Activated naive CD4-positive, alpha-beta T cell treated with anti-CD3 and anti-CD28 coated beads, Interleukin-2, amount 50 U/mL, for 72 hours (primary cell): ENCODE data around the gene PDCD1LG2. TPM values are rescaled to one million over a fixed set of nuclear protein-coding genes. Genes with fewer than 3 reads are reported as not detected.

ENCODE experiments used
- ATAC-seq, 2 donors: fragments of 150-1000 bp; cut with Tn5 transposase; 2 replicates each; pipeline ENCODE4 v1.10.0; 2021; ENCODE audit warnings: mild to moderate bottlenecking in 2 of 2, moderate library complexity in 2 of 2
- DNase-seq, 2 donors: peaks; one replicate each; pipeline ENCODE4 v3.0.0; 2021 to 2022; ENCODE audit warnings: low spot score in 2 of 2
- H3K27ac Mint-ChIP-seq, 2 donors: one replicate each; pipeline ENCODE4 v1.8.0; 2022; ENCODE audit warnings: mild to moderate bottlenecking in 2 of 2, mixed read lengths in 2 of 2
- H3K36me3 Mint-ChIP-seq, 2 donors: one replicate each; pipeline ENCODE4 v1.8.0; 2022; ENCODE audit warnings: mixed read lengths in 2 of 2
- H3K9me3 Mint-ChIP-seq, 2 donors: one replicate each; pipeline ENCODE4 v1.8.0; 2022; ENCODE audit warnings: mixed read lengths in 2 of 2
- total RNA-seq, 2 donors: library from RNA; stranded (reverse); gene quantifications; one replicate each; pipeline ENCODE4 v1.2.3, GENCODE V29; 2022

Gene PDCD1LG2
- total RNA-seq, 2 donors from 2014 or later, result 0.19 to 0.87 TPM

DNA sequence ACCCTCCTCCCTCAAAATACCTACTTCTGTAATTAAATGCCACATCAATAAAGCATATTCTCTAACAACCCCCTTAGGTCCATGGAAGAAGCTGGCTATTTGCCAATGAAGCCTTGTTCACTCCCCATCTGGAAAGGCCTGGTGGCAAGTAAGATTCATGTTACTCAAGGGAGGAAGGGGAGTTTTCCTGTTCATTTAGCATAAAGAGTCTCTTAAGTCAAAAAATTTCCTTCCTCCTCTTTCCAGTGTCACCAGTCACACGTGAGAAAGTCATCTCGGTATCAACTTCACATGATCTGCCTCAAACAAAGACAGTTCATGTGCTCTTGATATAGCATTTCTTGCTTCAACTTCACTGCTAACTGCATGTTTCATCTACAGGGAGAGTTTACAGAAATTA is 85.8 kb downstream of the PDCD1LG2 start:
- Mint-ChIP-seq H3K36me3 (no peaks in the 10 kb centered on the region), H3K27ac (no peak overlapping the region), H3K9me3 (no peaks in the 10 kb centered on the region)
- DNase-seq, result no peak
- no peak for ATAC-seq

DNA sequence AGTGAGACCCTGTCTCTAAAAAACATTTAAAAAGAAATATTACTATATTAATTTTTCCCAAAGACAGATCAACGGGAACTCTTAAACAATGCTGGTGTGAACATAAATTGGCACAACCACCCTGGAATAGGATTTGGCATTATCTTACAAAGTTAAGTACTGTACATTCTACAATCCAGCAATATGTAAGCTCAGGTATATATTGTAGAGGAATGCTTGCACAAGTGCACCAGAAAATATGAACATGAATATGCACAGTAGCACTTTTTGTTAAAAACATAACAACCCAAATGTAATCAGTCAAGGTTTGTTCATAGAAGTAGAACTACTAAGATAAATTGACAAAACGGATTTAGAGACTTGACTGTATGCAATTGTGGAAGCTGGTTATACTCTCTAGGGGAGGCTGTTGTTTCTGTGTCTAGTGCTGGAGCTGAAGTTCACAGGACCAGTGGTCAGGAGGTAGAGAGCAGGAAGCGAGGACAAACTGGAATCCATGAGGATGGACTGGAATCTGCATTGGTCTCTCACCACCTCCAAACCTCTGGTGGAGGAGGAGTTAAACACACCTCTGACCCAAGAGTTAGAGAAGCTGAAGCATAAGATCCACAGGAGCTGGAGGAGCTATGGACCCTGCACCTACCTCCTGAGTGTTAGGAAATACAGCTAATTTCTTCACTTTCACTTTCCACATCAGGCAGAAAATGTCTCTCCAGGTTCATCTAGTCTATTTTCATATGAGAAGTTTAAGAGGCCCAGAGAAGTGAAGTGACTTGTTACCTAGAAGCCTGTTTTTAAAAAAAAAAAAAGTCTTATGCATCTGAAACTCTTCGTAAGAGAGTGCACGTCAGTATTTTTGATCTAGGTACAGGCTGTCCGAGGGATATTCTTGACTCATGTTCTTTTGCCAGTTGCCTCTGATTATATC is 98.2 kb downstream of the PDCD1LG2 start:
- Mint-ChIP-seq H3K9me3 (peaks cover 0 to 4% of the 10 kb centered on the region in 2 donors), H3K27ac (peak overlapping the region in 1 of 2 donors; percentile 70), H3K36me3 (peaks cover 0 to 5% of the 10 kb centered on the region in 2 donors)
- peak; percentile 84 to 90 for ATAC-seq
- no peak for DNase-seq

DNA sequence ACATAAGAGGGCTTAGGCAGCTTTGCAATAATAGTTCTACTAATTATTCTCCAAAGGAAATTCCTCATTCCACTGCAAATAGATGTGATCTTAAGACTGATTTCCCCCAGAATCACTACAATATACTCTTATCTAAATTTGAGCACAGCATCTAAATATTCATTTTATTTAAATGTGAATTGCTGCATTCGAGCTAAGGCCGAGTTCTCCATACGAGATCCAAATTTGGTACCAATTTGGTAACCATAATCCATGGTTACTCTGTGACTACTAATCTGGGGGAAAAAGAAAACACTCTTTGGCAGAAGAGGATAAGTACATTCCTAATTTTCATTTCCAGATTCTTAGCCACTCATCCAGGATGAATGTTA is 98.9 kb downstream of the PDCD1LG2 start:
- peaks cover 0 to 4% of the 10 kb centered on the region in 2 donors for H3K9me3 Mint-ChIP-seq
- DNase-seq (no peak), ATAC-seq (no peak)
- H3K36me3 Mint-ChIP-seq, result peaks cover 0 to 5% of the 10 kb centered on the region in 2 donors
- H3K27ac Mint-ChIP-seq, result peak overlapping the region in 1 of 2 donors; percentile 70

DNA sequence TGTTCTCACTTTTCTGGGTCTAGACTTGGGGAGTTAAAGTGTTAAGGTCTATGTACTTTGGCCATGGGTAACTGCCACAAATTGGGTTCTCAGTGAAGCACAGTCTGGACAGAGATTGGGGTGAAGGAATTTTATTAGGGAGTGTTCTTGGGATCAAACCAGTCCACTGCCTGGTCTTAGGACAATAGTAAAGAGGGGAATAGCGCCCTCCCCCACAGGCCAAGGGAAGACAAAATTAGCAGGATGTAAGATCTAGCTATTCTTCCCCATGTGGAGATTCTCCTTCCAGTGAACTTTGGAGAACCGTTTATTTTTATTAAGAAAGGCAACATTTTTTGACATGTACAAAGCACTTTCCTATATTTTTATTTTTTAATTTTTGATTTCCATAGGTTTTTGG is 100.2 kb downstream of the PDCD1LG2 start:
- ATAC-seq (no peak), DNase-seq (no peak)
- Mint-ChIP-seq H3K27ac (no peak overlapping the region), H3K9me3 (peaks cover 0 to 4% of the 10 kb centered on the region in 2 donors), H3K36me3 (peaks cover 0 to 17% of the 10 kb centered on the region in 2 donors)

DNA sequence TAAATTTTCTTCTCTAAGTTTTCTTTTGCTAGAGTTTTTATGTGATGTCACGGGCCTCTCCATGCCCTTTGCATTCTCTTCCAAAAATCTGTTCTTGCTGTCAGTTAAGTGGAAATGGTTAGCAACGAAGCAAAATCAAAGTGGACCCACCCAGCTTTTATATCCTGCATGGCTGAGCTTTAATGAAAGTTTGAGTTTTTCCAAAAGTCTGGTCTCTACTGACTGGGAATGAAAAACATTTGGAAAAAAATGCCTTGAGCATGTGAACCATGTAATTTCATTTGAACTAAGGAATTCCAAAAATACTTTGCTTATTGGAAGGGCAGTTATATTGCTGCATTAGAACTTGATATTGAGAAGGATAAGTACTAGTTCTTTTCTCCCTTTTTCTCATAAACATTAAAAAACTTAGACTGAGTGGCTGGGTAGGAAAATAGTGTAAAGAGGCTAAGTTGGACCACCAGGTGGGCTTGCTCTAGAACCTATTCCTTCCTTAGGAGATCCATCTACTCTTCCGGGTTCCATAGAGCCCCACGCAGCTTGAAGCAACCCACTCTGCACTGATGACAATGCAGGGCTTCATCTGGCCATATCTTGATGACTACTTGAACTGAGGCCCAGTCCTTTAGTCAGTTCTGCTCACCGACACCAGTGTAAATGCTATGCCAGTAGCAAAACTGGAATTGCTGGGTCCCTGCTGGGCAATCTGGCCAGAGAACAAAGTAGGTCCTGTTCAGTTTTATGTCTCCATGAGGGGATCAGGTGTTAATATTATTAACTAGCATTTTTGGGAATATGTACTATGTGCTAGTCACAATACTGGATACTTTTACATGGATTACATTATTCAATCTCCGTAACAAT is 101.2 kb downstream of the PDCD1LG2 start:
- DNase-seq (no peak), ATAC-seq (no peak)
- H3K9me3 Mint-ChIP-seq, result peaks cover 0 to 3% of the 10 kb centered on the region in 2 donors
- H3K27ac Mint-ChIP-seq, result no peak overlapping the region
- H3K36me3 Mint-ChIP-seq, result peaks cover 0 to 16% of the 10 kb centered on the region in 2 donors

DNA sequence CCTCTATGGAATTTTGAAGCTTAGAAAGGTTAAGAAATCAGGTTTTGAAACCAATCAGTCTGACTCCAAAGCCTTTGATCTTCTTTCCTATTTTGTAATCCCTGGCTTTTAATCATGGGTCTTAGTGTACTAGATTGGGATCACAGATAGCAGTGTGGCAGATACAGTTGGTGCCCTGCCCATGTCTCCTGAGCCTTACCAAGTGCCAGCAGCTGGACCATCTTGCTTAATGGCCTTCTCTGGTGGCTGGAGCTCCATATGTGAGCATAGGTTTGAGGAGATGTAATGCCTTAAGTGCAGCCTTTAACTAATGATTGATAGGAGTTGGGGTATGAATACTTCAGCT is 101.8 kb downstream of the PDCD1LG2 start:
- no peak for ATAC-seq
- DNase-seq, result no peak
- Mint-ChIP-seq H3K36me3 (peaks cover 0 to 12% of the 10 kb centered on the region in 2 donors), H3K27ac (no peak overlapping the region), H3K9me3 (no peaks in the 10 kb centered on the region)

DNA sequence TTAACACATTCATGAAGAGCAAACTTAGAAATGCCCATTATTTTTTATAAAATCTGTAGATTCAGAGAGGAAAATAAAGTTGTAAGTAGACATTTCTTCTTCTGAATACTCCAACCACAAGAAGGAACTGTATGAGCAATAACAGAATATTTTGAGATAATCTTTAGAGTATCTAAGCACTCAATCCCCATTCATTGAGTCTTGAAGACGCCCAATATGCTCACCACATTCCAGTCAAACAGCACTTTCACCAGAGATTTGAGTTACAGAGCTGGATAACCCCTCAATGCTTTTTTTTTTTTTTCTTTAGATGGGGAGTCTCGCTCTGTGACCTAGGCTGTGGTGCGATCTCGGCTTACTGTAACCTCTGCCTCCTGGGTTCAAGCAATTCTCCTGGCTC is 103.9 kb downstream of the PDCD1LG2 start:
- ATAC-seq, result peak; percentile 52 to 89
- peaks cover 0 to 12% of the 10 kb centered on the region in 2 donors for H3K36me3 Mint-ChIP-seq
- H3K27ac Mint-ChIP-seq, result no peak overlapping the region

DNA sequence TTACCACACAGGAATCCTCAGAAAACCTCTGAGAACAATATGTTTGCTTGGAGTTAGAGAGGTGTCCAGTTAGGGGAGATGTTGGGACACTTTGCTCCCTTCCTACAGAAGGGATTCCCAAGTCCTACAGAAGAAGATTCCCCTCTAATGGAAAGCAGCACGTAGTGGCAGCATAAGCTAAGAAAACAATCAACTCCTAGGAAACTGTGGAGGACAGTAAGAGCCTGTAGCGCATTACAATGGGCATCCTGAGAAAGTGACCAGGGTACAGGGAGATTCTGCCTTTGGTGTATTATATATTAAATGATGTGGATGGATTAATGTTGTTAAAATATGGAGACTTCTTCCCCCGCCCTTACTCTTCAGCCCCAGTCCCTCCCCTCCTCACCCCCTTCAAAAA is 104.7 kb downstream of the PDCD1LG2 start:
- H3K27ac Mint-ChIP-seq, result no peak overlapping the region
- peaks cover 0 to 12% of the 10 kb centered on the region in 2 donors for H3K36me3 Mint-ChIP-seq
- no peak for ATAC-seq
- no peak for DNase-seq
- no peaks in the 10 kb centered on the region for H3K9me3 Mint-ChIP-seq

More for the DNA sequence above, 103.9 kb downstream of the PDCD1LG2 start:
- no peak for DNase-seq
- no peaks in the 10 kb centered on the region for H3K9me3 Mint-ChIP-seq

DNA sequence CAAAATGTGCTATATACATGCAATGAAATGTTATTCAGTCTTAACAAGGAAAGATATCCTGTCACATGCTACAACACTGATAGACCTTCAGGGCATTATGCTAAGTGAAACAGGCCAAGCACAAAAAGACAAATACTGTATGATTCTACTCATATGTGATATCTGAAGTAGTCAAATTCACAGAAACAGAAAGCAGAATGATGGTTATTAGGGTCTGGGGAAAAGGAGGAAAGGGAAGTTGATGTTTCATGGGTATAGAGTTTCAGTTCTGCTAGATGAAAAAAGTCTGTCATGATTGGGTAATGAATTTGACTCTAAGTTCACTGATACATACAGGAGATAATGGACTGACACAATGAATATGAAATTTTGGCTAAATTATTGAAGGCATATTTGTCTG is 107.4 kb downstream of the PDCD1LG2 start:
- Mint-ChIP-seq H3K9me3 (no peaks in the 10 kb centered on the region), H3K36me3 (peaks cover 0 to 18% of the 10 kb centered on the region in 2 donors), H3K27ac (no peak overlapping the region)
- ATAC-seq (peak; percentile 67 to 73), DNase-seq (no peak)

DNA sequence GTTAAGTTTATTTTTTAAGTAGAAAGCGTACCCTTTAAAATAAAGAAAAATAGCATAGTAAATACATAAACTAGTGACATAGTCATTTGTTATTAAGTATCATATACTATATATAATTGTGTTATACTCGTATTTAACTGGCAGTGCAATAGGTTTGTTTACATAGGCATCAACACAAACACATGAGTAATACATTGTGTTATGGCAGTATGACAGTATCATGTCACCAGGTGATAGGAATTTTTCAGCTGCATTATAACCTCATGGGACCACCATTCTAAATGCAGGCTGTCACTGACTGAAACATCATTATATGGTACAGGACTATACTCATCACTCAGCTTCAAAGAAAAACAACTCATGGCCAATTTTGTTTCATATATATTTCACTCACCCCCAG is 110.2 kb downstream of the PDCD1LG2 start:
- no peak overlapping the region for H3K27ac Mint-ChIP-seq
- no peak for DNase-seq
- no peak for ATAC-seq
- H3K9me3 Mint-ChIP-seq, result no peaks in the 10 kb centered on the region
- H3K36me3 Mint-ChIP-seq, result peaks cover 0 to 14% of the 10 kb centered on the region in 2 donors

Other genes with a start within 250 kb of the PDCD1LG2 start
- gene RLN2, start 205.8 kb upstream of the PDCD1LG2 start, total RNA-seq, result 1 to 10 TPM; 2.4 to 4.6 TPM
- gene RLN1, start 170.7 kb upstream of the PDCD1LG2 start, total RNA-seq, result 1 to 10 TPM; 1.7 to 2.5 TPM
- gene PLGRKT, start 72.6 kb upstream of the PDCD1LG2 start, total RNA-seq, result 10 to 100 TPM; 30.3 to 48.5 TPM
- gene CD274, start 60.0 kb upstream of the PDCD1LG2 start, total RNA-seq, result 10 to 100 TPM; 34.5 to 65.5 TPM
- 10 to 100 TPM; 25.6 to 26.7 TPM for gene RIC1, start 118.6 kb downstream of the PDCD1LG2 start, total RNA-seq